A549 (cell line): ENCODE measurements around the gene NCL.

ENCODE experiments used
- CTCF ChIP-seq: fragments of >200 bp; sonication (Bioruptor Twin); formaldehyde crosslinking; IDR thresholded peaks from 3 replicates; pipeline ENCODE4 v1.5.1; 2016
- EP300 ChIP-seq, 2 experiments: fragments of >200 bp; sonication (Bioruptor Twin); formaldehyde crosslinking; IDR thresholded peaks; 2 replicates in 1 of 2; 3 replicates in 1 of 2; pipeline ENCODE4 v1.6.1; 2016 to 2017
- KDM5A ChIP-seq: fragments of 200-600 bp; sonication (generic); IDR thresholded peaks from 2 replicates; pipeline ENCODE4 v1.6.1; 2016; ENCODE audit warnings: antibody characterized with exemption, mild to moderate bottlenecking
- MAFK ChIP-seq: fragments of 450-650 bp; IDR thresholded peaks from 2 replicates; pipeline ENCODE4 v1.6.1; 2014; ENCODE audit not compliant: partially characterized antibody
- POLR2A ChIP-seq: IDR thresholded peaks from 2 replicates; pipeline ENCODE4 v1.6.1; 2012; ENCODE audit warnings: mild to moderate bottlenecking, low read length
- POLR2AphosphoS2 ChIP-seq: conservative IDR thresholded peaks from 2 replicates; pipeline ENCODE4 v1.6.1; 2012; ENCODE audit warnings: low read length, improper control_type of control experiment, inconsistent platforms
- RAD21 ChIP-seq, 2 experiments: fragments of >200 bp in 1 of 2; sonication (Bioruptor Twin) in 1 of 2; formaldehyde crosslinking in 1 of 2; IDR thresholded peaks in 1 of 2; conservative IDR thresholded peaks in 1 of 2; 2 replicates in 1 of 2; 3 replicates in 1 of 2; pipeline ENCODE4 v1.6.1; 2012 to 2018; ENCODE audit warnings: inconsistent platforms in 1 of 2
- REST ChIP-seq: fragments of 200-600 bp; sonication (generic); IDR thresholded peaks from 2 replicates; pipeline ENCODE4 v1.6.1; 2016; ENCODE audit warnings: antibody characterized with exemption, mild to moderate bottlenecking, moderate library complexity

- no peak for TF ChIP-seq RAD21 (conservative IDR thresholded peaks at IDR 0.05 in 1 of 2, IDR thresholded peaks at IDR 0.05 in 1 of 2)
- TF ChIP-seq REST = no peak
- no peak for TF ChIP-seq CTCF
- no peak for TF ChIP-seq EP300 (IDR thresholded peaks at IDR 0.05)
- no peak for TF ChIP-seq POLR2A
- TF ChIP-seq MAFK = no peak
- no peak for TF ChIP-seq POLR2AphosphoS2
- no peak for TF ChIP-seq KDM5A
These were observed 39.5 kb upstream of the NCL start for GRCh38 chr2:231503766-231504165.
